Stimulated activated CD8-positive, alpha-beta memory T cell treated with anti-CD3 and anti-CD28 coated beads, Interleukin-4, amount 100 ng/mL, for 48 hours (primary cell): ENCODE results near the gene ZBTB46.

ENCODE experiments used
- DNase-seq: peaks from one replicate; pipeline ENCODE4 v3.0.0-alpha.2; 2020

The ZBTB46 gene

DNA sequence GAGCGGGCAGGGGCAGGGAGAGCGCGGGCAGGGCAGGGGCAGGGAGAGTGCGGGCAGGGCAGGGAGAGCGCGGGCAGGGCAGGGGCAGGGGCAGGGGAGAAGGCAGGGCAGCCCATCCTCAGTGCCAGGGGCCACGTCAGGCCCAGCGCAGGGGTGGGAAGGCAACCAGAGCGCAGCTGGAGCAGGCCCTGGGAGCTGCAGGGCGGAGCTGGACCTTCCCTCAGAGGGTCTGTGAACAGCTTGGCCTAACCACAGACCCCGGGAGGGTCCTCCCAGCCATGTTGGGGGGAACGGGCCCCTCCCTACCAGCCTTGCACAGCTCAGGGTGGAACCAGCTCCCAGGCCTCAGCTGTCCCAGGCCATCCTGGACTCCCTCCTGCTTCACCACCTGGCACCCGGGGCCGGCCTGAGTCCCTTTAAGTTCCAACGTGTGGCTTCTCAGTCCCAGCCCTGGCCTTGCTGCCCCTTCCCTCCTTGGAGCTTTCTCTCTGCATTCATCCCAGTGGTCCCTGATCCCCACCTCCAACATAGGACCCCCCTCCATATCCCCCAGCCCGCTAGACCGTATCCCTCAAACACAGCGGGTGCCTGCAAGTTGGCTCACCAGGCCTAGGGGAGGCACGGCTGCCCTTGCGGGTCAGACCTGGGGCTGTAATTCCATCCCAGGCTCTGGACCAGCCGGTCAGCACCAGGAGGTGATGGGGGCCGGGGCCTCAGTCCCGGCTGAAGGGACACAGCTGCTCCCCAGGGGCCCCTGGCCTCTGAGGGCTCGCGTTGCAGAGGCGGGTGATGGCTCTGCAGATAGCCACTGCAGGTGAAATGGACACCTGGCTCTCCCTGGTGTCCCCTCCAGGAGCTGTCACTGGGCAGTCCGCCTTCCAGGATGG, 5.6 kb upstream of the ZBTB46 start:
- no peak for DNase-seq

DNA sequence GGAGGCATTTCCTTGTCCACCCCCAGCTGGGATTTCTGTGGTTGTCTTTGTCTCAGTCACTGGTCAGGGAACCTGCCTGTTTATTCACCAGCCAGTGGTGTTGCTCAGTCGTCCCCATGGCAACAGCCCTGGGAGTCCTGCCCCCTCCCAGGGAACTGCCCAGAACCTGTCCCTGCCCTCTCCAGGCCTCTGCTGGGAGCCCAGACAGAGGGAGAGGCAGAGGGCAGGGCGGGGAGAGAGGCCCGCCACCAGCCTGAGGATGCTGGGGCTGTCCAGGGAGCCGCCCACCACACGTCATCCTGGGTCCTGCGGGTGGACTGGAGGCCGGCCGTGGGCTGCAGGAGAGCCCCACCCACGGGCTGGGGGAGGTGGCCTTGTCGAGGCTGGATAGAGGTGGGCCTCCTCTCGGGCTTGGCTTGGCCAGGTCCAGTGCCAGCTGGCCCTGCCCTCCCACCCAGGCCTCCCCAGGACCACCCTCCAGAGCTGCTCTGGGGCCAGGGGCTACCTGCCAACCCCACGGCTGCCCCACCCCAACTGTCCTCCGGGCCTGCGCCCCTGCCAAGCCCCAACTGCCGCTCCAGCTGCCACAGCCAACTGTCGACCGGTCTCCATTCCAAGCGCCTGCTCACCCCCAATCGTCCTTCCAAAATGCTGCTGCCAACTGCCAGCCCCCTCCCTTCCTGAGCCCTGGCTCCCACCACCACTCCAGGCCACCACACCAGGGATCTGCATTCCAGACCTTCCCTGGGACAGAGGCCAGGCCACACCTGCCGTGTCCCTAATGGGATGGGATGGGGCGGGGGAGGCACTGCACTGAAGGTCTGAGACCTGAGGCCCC, 4.2 kb upstream of the ZBTB46 start:
- DNase-seq = no peak

DNA sequence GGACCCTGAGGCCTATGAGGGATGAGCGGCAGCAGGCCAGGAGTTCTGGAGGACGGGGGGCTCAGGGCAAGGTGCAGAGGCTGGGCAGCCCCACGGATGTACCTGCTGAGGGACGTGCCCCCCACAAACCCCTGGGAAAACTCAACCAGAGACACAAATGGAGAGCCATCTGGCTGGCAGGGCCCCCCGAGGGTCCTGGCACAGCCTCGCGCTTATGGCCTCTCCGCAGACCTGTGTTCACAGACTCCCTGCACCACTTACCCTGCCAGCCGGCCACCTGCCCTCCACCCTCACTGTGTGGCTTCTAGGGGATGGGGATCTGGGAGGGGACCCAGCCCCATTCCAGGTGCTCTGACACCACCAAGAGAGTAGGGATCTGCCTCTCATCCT, 3.4 kb upstream of the ZBTB46 start:
- no peak for DNase-seq

DNA sequence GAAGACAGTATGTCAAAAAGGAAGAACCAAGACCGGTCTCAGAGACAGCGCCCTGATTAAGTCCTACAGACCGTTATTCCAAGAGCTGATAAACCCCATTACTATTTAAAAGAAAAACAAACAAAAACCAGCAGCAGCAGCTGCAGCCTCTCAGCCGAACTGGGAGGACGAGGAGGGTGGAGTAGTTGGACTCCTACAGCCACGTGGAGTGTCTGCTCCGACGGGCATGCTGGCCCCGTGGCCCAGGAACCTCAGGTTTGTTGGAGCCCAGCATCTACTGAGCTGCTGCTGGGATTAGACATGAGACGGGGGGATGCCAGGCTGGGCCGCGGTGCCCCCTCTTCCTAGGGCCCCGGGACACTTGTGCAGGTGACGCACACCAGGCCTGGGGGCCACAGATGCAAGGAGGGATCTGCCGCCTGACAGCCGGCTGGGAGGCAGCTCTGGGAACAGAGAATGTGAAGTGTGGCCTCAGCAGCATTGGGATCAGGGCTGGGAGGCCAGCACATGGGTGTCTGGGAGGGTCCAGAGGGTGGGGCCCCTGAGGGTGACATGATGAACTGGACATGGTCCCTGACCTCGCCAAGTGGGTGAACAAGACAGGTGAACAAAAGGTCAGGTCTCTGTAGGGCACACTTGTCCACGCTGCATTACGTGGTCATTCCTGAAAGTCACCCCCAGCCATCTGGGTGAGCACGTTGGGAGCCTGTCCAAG, 2.9 kb upstream of the ZBTB46 start:
- no peak for DNase-seq

DNA sequence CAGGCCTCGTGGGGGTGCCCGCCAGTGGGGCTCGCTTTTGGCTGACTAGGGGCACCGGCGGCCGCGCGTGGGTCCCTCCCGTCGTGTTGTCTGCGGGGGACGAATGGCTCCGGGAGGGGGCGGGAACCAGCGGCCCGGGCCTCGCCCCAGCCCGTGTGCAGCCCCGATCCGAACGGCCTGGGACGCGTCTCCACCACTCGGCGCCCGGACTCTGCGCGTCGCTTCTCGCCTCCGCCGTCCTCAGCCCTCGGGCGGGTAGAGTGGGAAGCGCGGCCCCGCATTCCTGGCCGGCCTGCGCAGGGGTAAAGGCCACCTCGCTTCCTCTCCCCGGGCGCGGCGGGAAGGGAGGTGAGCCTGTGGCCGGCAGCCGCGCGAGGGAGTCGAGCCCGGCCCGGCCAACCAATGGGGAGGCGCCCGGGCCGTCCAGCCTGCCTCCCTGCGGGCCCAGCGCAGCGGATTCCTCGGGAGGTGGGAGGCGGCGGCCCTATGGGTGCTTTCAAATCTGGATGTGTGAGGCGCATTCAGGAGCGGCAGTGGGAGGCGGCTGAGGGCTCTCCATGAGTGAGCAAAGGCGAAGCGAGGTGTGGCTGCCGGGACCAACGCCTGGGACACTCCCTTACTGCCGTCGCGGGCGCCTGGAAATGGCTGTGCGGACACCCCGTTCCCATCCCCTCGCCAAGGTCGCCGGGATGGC, 1.1 kb upstream of the ZBTB46 start:
- DNase-seq = no peak

DNA sequence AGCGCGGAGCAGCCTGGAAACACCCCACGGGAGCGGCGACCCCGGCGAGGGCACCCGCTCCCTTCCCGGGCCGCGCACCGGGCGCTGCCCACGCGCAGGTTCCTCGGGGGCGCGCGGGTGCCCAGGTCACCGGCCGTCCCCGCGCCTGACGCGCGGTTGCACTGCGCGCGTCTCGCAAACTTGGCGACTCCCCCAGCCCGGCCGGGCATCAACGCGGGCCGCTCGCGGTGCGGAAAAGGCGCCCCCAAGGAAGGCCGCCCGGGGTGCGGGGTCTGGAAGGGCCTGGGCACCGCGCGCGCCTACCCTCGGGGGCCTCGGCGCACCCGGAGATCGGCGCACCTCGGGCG, 555 bp upstream of the ZBTB46 start:
- no peak for DNase-seq

DNA sequence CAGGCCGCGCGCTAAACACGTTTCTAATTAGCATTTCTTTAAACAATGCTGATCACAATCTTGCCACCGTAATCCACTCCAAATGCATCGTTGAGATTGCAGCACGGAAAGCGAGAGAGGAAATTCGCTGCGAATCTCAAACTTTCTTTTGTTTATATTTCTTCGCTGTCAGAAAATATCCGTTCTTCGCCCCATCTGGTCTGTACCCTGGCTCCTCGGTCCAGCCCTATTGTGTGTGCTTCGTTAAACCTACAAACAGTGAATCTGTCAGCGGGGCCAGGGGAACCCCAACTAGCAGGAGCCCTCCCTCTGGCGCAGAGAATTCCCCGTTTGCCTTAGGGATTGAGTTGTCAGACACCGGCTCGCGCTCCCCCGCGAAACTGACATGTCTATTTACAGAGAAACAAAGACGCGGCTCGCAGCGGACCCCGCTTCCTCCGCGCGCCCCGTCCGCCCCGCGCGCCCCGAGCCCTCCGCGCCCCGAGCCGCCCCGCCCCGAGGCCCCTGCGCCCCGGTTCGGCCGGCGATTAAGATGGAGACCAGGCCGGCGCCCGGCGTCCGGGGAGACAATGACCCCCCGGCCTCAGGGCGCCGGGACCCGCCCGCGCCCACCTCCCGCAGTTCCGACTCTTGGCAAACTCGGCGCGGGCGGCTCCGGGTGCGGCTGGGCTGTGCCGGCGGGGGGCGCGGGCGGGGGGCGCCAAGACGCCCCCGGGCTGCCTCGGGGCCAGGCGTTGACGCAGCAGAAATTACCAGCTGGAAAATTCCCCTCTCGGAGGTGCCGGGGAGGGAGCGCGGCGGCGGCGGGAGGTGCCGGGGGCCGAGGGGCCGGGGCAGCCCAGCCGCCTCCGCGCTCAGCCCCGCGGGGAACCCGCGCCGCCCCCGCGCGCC, 874 bp downstream of the ZBTB46 start:
- DNase-seq = no peak

DNA sequence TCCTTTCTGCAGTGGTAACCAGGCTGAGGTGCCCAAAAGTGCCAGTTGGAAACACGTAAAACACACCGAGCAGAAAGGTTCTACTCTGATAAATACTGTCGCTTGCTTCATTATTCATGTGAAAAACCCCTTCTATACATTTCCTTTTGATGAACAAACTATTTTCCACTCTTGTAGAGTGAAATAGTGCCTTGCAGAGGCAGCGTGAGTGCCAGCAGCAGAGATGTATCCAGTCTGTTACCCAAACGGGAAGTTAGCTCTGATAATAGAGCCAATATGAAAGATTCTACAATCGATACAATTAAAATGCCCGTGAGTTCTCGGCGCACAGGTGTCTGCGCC, 1.5 kb downstream of the ZBTB46 start:
- no peak for DNase-seq

DNA sequence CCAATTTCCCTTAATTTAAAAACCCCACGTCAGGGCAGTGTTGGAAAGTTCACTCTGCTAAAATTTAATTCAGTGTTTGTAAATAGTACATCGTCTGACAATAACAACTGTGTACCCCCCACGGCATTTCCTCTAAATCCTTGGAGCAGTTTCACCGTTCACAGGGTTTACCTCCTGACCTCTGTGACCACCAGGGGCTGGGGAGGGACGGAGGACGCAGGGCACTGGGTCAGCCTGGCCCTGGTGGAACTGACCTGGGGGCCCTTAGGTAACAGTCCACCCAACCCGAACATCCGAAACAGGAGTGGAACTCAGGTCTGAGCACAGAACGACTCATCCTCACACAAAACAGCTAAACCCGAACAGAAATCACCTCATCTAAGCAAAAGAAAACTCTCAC, 2.1 kb downstream of the ZBTB46 start:
- no peak for DNase-seq

DNA sequence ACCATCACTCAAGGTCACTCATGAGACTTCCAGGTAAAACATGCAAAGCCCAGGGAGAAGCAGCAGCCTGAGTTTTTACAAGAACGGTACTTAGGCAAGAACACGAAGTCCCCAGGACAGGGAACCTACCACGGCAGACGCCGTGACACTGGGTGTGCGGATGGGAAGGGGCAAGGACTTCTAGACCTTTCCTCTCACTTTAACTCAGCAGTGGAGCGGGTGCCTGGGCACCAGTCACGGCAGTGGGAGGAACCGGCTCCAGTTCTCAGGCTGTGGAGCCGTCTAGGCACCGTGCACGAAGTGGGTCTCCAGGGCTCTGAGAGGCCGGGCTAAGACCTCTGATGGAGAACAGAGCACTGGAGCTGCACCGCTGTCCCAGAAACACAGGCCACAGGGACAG, 2.5 kb downstream of the ZBTB46 start:
- no peak for DNase-seq

DNA sequence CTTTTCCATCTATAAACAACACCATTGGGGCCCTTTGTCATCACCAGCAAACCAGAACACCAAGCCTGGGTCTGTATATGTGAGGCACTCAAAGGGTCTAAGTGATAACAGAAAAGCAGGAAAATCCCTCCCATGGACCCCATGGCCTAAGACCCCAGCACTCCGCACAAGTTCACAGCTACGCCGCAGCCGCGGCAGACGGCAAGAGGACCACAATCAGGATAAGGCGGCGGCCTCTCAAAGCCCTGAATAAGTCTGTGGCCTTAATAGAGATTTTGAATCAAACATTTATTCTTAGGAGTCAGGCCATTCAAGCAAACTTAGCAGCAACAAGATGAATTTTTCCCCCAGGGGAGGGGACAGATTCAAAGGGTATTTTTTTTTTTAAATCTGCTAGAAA, 2.9 kb downstream of the ZBTB46 start:
- no peak for DNase-seq

DNA sequence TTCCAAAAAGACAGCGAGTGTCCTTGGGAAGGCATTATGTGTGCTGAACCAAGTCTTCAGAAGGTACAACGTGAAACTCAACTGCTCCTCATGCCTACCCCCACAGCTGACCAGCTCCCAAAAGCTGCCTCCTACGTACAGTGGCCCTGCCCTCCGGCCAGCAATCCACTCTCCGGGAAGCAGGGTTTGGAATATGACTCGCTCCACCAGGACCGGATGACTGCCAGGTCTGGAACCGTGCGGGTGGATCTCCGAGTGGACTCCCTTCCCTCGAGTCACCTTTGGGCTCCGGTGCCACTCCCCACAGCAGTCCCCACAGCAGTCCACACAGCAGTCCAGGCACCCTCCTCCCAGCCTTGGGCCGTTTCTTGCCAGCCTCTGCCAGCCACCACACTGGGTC, 4.3 kb downstream of the ZBTB46 start:
- DNase-seq = no peak

DNA sequence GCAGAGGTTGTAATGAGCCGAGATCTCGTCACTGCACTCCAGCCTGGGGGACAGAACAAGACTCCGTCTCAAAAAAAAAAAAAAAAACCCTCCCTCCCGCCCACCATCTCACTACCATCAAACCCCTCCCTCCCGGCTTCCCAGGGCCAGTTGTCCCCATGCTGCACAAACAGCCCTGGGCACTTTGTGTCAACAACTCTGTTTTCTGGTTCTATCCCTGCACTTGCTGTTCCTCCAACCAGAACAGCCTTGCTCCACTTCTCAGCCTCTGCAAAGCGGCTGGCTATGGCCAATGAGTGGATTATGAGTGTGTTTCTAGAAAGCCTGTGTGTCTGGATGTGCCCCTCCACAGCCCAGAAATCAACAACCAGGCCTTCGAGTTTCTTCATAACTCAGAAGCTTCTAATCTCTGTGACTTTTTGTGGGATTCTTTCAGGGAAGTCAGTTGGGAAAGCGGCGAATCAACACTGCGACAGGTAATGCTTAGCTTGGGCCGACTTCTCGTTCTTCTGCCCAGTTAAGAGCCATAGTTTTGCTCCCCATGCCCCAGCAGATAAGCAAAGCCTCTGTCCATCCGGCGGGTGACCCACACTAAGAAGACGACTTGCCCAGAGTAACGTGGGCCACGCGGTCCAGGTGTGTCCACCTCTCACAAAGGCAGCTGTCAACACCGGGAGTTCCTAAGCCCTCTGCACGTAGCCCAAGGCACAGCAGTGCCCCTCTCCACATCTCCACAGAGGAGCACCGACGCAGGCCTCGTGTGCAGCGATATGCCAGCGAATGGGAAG, 5.5 kb downstream of the ZBTB46 start:
- no peak for DNase-seq

DNA sequence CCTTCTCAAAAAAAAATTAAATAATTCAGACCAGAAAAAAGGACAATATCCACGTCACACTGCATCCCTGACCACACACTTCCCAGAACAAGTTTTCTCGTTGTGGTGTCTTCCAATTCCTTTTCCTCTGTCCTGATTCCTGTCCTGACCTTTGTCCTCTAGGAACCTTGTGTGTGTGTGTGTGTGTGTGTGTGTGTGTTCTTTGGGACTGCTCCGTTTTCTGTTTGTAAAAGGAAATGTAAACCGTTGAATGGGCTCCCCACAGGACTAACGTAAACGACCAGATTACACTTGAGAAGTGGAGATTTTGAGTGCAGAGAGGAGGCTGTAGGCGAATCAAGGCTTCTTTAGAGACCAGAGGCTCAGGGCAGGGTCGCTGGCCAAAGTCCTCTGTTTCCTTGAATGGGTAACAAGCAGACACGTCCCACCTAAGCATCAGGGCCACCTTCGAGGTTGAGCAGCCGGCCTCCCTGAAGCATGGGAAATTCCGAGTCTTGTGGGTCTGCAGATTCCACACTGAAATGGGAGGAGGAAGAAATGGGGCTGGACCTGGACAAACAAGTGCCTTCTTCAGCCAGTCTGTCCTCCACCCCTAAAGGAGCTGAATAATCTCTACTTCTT, 7.3 kb downstream of the ZBTB46 start:
- DNase-seq = no peak

DNA sequence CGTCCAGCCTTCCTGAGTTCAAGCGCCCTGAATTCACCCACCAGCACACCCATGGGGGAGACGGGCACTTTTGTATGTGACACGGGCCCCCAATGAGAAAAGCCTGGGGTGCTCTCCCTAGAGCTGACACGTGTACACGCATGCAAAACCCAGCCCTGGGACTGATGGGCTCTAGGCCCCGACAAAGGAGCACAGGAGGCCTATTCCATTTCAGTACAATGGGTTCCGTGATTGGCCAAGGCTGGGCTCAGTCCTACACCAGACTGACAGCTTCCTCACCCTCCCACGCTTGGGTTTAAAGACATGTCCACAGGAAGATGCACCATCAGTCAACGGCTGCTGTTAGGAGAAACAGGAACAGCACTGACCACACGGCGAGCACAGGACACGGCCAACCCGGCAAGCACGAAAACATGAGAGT, 8.8 kb downstream of the ZBTB46 start:
- DNase-seq = no peak

DNA sequence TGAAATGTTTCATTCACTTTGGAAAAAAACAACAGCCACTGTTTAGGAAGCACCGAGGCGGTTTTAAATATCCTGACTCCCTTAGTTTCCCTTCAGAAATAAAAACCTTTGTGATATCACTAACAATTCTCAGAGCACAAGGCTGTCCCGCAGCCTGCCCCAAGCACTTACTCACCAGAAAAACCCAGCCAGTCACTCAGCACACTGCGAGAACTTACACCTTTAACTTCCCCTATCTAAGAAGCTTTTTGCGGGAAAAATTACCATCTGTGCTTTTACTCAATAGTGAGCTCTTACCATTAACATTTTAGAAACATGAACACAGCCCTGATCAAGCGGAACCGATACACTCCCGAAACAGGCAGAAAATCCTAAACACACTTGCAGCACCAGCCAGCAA, 9.3 kb downstream of the ZBTB46 start:
- no peak for DNase-seq

DNA sequence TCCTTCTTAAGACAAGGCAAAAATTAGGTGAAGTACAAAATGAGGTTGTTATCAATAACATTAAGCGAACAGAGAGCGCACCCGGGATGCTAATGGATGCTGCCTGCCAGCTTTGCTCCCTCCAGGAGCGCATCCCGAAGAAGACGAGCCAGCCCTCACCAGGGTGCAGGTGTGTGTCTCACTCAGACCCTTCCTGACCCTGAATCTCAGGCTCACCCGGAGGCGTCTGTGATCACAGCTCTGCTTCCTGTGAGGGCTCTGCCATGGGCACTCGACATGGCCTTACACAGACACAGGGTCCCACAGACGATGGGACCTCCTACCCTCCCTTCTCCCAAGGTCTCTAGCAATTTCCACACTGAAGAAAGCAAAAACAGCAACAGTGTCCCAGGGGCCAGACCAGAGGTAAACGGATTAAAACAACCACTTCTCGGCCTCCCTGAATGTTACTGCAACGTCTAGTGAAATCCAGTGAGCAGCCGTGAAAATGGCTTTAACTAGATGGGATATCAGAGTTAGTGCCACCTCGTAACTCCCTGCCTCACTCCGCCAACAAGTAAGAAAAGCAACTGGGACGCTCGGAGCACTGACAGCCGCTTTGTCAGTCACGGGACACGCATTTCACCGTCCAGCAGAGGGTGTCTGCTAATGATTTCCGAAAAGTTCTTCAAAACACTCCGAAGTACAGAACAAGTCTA, 11.7 kb downstream of the ZBTB46 start:
- DNase-seq = no peak

DNA sequence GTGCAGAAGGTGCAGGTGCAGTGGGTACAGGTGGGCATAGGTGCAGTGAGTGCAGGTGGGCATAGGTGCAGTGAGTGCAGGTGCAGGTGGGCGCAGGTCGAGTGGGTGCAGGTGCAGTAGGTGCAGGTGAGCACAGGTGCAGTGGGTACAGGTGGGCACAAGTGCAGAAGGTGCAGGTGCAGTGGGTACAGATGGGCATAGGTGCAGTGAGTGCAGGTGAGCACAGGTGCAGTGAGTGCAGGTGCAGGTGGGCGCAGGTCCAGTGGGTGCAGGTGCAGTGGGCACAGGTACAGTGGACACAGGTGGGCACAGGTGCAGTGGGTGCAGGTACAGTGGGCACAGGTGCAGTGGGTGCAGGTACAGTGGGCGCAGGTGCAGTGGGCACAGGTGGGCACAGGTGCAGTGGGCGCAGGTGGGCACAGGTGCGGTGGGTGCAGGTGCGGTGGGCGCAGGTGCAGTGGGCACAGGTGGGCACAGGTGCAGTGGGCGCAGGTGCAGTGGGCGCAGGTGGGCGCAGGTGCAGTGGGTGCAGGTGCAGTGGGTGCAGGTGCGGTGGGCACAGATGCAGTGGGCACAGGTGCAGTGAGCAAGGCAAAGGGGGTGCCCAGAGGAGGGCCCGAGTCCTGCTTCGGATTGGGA, 15.3 kb downstream of the ZBTB46 start:
- no peak for DNase-seq

DNA sequence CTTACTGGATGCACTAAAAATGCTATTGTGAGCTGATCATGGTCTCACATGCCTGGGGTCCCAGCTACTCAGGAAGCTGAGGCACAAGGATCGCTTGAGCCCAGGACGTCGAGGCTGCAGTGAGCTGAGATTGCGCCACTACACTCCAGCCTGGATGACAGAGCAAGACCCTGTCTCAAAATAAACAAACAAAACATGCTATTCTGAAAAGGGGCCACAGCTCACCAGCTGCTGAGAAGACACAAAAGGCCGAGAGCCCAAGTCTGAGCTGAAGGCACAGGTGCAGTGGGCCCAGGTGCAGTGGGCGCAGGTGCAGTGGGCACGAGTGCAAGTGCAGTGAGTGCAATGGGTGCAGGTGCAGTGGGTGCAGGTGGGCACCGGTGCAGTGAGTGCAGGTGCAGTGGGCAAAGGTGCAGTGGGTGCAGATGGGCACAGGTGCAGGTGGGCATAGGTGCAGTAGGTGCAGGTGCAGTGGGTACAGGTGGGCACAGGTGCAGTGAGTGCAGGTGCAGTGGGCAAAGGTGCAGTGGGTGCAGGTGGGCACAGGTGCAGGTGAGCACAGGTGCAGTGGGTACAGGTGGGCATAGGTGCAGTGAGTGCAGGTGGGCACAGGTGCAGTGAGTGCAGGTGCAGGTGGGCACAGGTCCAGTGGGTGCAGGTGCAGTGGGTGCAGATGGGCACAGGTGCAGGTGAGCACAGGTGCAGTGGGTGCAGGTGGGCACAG, 16.0 kb downstream of the ZBTB46 start:
- DNase-seq = no peak
